T-helper 17 cell (primary cell): ENCODE results near the gene SBK1. TPM values are rescaled to one million over a fixed set of nuclear protein-coding genes. Genes with fewer than 3 reads are reported as not detected.

Source experiments
- ATAC-seq: fragments of 150-1000 bp; cut with Tn5 transposase; 2 replicates; pipeline ENCODE4 v1.10.0; 2021; ENCODE audit warnings: mild to moderate bottlenecking, moderate library complexity
- DNase-seq, 3 donors: peaks; one replicate each; pipeline versions ENCODE4 v3.0.0 to v3.0.0-alpha.2; 2020 to 2021
- H3K9me3 ChIP-seq: one replicate; pipeline ENCODE4 v1.7.0; 2013; ENCODE audit warnings: low read length, mild to moderate bottlenecking; ENCODE audit not compliant: control insufficient read depth, poor library complexity, severe bottlenecking
- H3K27ac Mint-ChIP-seq: one replicate; pipeline ENCODE4 v1.8.0; 2022; ENCODE audit warnings: mild to moderate bottlenecking, moderate library complexity, mixed read lengths
- H3K27me3 Mint-ChIP-seq: one replicate; pipeline ENCODE4 v1.8.0; 2022; ENCODE audit warnings: mixed read lengths
- H3K36me3 Mint-ChIP-seq: one replicate; pipeline ENCODE4 v1.8.0; 2022; ENCODE audit warnings: low read depth, mixed read lengths
- H3K4me1 Mint-ChIP-seq: one replicate; pipeline ENCODE4 v1.8.0; 2022; ENCODE audit warnings: mild to moderate bottlenecking, mixed read lengths
- H3K4me3 Mint-ChIP-seq: one replicate; pipeline ENCODE4 v1.8.0; 2022; ENCODE audit warnings: mild to moderate bottlenecking, moderate library complexity, mixed read lengths
- total RNA-seq, 4 donors: library from RNA in 2 of 4; stranded (reverse) in 2 of 4; gene quantifications; one replicate each; pipeline ENCODE4 v1.2.3 and lab custom pipeline; 2022 to 2026

The SBK1 gene
- total RNA-seq, 2 donors from 2014 or later, result 14.7 to 17.7 TPM

- DNase-seq (no peak), ATAC-seq (no peak)
- Mint-ChIP-seq H3K27ac (no peak overlapping the region), H3K4me1 (peaks cover 53% of the 10 kb centered on the region), H3K27me3 (no peaks in the 10 kb centered on the region), H3K4me3 (no peak overlapping the region), H3K36me3 (peaks cover 7% of the 10 kb centered on the region)
- no peaks in the 10 kb centered on the region for H3K9me3 ChIP-seq
Observed at GRCh38 chr16:28301620-28302019, 9.3 kb downstream of the SBK1 start.

- Mint-ChIP-seq H3K36me3 (peaks cover 7% of the 10 kb centered on the region), H3K4me1 (peaks cover 39% of the 10 kb centered on the region), H3K27ac (no peak overlapping the region), H3K4me3 (no peak overlapping the region), H3K27me3 (no peaks in the 10 kb centered on the region)
- ATAC-seq (no peak), DNase-seq (no peak)
- H3K9me3 ChIP-seq, result no peaks in the 10 kb centered on the region
Observed at GRCh38 chr16:28303132-28303531, 10.8 kb downstream of the SBK1 start.

GRCh38 chr16:28304214-28304613, 11.9 kb downstream of the SBK1 start:
- no peak overlapping the region for H3K4me3 Mint-ChIP-seq
- no peaks in the 10 kb centered on the region for H3K27me3 Mint-ChIP-seq
- H3K27ac Mint-ChIP-seq, result no peak overlapping the region
- H3K9me3 ChIP-seq, result no peaks in the 10 kb centered on the region
- H3K4me1 Mint-ChIP-seq, result peaks cover 42% of the 10 kb centered on the region
- no peak for ATAC-seq
- peaks cover 7% of the 10 kb centered on the region for H3K36me3 Mint-ChIP-seq
- no peak for DNase-seq

- Mint-ChIP-seq H3K36me3 (peaks cover 8% of the 10 kb centered on the region), H3K4me3 (no peak overlapping the region), H3K27ac (no peak overlapping the region), H3K4me1 (peaks cover 55% of the 10 kb centered on the region), H3K27me3 (no peaks in the 10 kb centered on the region)
- no peak for DNase-seq
- ATAC-seq, result no peak
- H3K9me3 ChIP-seq, result no peaks in the 10 kb centered on the region
Observed at GRCh38 chr16:28307936-28308335, 15.6 kb downstream of the SBK1 start.

GRCh38 chr16:28308794-28309584, 16.7 kb downstream of the SBK1 start:
- DNase-seq (no peak), ATAC-seq (no peak)
- Mint-ChIP-seq H3K4me3 (no peak overlapping the region), H3K27ac (peak overlapping the region; percentile 96), H3K36me3 (peaks cover 8% of the 10 kb centered on the region), H3K27me3 (no peaks in the 10 kb centered on the region), H3K4me1 (peaks cover 52% of the 10 kb centered on the region)
- H3K9me3 ChIP-seq, result no peaks in the 10 kb centered on the region

GRCh38 chr16:28309811-28310311, 17.5 kb downstream of the SBK1 start:
- Mint-ChIP-seq H3K27me3 (no peaks in the 10 kb centered on the region), H3K4me1 (peaks cover 49% of the 10 kb centered on the region), H3K4me3 (peak overlapping the region; percentile 86), H3K27ac (peak overlapping the region; percentile 96), H3K36me3 (peaks cover 8% of the 10 kb centered on the region)
- ATAC-seq (peak; percentile 89), DNase-seq (peak; percentile 43 to 64 (median 63))
- no peaks in the 10 kb centered on the region for H3K9me3 ChIP-seq

GRCh38 chr16:28310796-28311195, 18.5 kb downstream of the SBK1 start:
- H3K9me3 ChIP-seq, result no peaks in the 10 kb centered on the region
- DNase-seq (no peak), ATAC-seq (no peak)
- H3K36me3 Mint-ChIP-seq, result peaks cover 5% of the 10 kb centered on the region
- H3K27me3 Mint-ChIP-seq, result no peaks in the 10 kb centered on the region
- peaks cover 48% of the 10 kb centered on the region for H3K4me1 Mint-ChIP-seq
- H3K27ac Mint-ChIP-seq, result peak overlapping the region; percentile 96
- peak overlapping the region; percentile 86 for H3K4me3 Mint-ChIP-seq

GRCh38 chr16:28311413-28311812, 19.1 kb downstream of the SBK1 start:
- DNase-seq, result no peak
- peaks cover 42% of the 10 kb centered on the region for H3K4me1 Mint-ChIP-seq
- H3K27ac Mint-ChIP-seq, result peak overlapping the region; percentile 96
- peak overlapping the region; percentile 86 for H3K4me3 Mint-ChIP-seq
- no peak for ATAC-seq
- no peaks in the 10 kb centered on the region for H3K9me3 ChIP-seq
- H3K36me3 Mint-ChIP-seq, result peaks cover 5% of the 10 kb centered on the region
- no peaks in the 10 kb centered on the region for H3K27me3 Mint-ChIP-seq

- peak overlapping the region; percentile 96 for H3K27ac Mint-ChIP-seq
- DNase-seq (no peak), ATAC-seq (peak; percentile 46)
- H3K9me3 ChIP-seq, result no peaks in the 10 kb centered on the region
- H3K4me1 Mint-ChIP-seq, result peaks cover 43% of the 10 kb centered on the region
- H3K27me3 Mint-ChIP-seq, result no peaks in the 10 kb centered on the region
- peak overlapping the region; percentile 71 for H3K4me3 Mint-ChIP-seq
- peaks cover 5% of the 10 kb centered on the region for H3K36me3 Mint-ChIP-seq
Observed at GRCh38 chr16:28311913-28312312, 19.6 kb downstream of the SBK1 start.

- peak overlapping the region; percentile 96 for H3K27ac Mint-ChIP-seq
- no peaks in the 10 kb centered on the region for H3K27me3 Mint-ChIP-seq
- no peak for DNase-seq
- H3K4me3 Mint-ChIP-seq, result peak overlapping the region; percentile 71
- ATAC-seq, result no peak
- no peaks in the 10 kb centered on the region for H3K9me3 ChIP-seq
- H3K4me1 Mint-ChIP-seq, result peaks cover 46% of the 10 kb centered on the region
- H3K36me3 Mint-ChIP-seq, result peaks cover 5% of the 10 kb centered on the region
Observed at GRCh38 chr16:28312327-28312726, 20.0 kb downstream of the SBK1 start.

- no peak overlapping the region for H3K27ac Mint-ChIP-seq
- no peak for ATAC-seq
- peaks cover 48% of the 10 kb centered on the region for H3K4me1 Mint-ChIP-seq
- H3K9me3 ChIP-seq, result no peaks in the 10 kb centered on the region
- no peaks in the 10 kb centered on the region for H3K27me3 Mint-ChIP-seq
- DNase-seq, result no peak
- no peak overlapping the region for H3K4me3 Mint-ChIP-seq
- peaks cover 5% of the 10 kb centered on the region for H3K36me3 Mint-ChIP-seq
Observed at GRCh38 chr16:28313587-28313986, 21.3 kb downstream of the SBK1 start.

- Mint-ChIP-seq H3K4me3 (no peak overlapping the region), H3K4me1 (peaks cover 28% of the 10 kb centered on the region), H3K36me3 (peaks cover 2% of the 10 kb centered on the region), H3K27ac (no peak overlapping the region), H3K27me3 (no peaks in the 10 kb centered on the region)
- no peak for DNase-seq
- ATAC-seq, result no peak
- no peaks in the 10 kb centered on the region for H3K9me3 ChIP-seq
Observed at GRCh38 chr16:28316054-28316453, 23.7 kb downstream of the SBK1 start.

- Mint-ChIP-seq H3K36me3 (peaks cover 2% of the 10 kb centered on the region), H3K4me3 (no peak overlapping the region), H3K4me1 (peaks cover 18% of the 10 kb centered on the region), H3K27ac (peak overlapping the region; percentile 16), H3K27me3 (no peaks in the 10 kb centered on the region)
- ATAC-seq (peak; percentile 75), DNase-seq (peak; percentile 54 to 72 (median 57))
- no peaks in the 10 kb centered on the region for H3K9me3 ChIP-seq
Observed at GRCh38 chr16:28317040-28317880, 24.9 kb downstream of the SBK1 start.
